ENCODE results near the gene FCHSD2. TPM values are rescaled to one million over a fixed set of nuclear protein-coding genes. Genes with fewer than 3 reads are reported as not detected.
"Not testable (repeated sequence)": the region's sequence is repeated elsewhere in the genome, so short reads cannot be mapped to it uniquely, and the experiment has no call there.

FCHSD2 gene
- total RNA-seq, 2 donors from 2014 or later, result 36.0 to 48.0 TPM

GRCh38 chr11:72998676-72999075 is 143.4 kb downstream of the FCHSD2 start:
- intact Hi-C loops (cut with DNase I), result no loop called here
- DNase-seq (no peak), ATAC-seq (no peak)

- ATAC-seq (no peak), DNase-seq (no peak)
- intact Hi-C loops (cut with DNase I), result no loop called here
These were observed 145.2 kb downstream of the FCHSD2 start for GRCh38 chr11:72996959-72997358.

GRCh38 chr11:72989727-72990126 is 152.4 kb downstream of the FCHSD2 start:
- ATAC-seq, result peak; percentile 69 to 86

GRCh38 chr11:72988821-72989220 is 153.3 kb downstream of the FCHSD2 start:
- ATAC-seq (no peak), DNase-seq (no peak)
- intact Hi-C loops (cut with DNase I), result no loop called here

More at GRCh38 chr11:72989727-72990126, 152.4 kb downstream of the FCHSD2 start:
- intact Hi-C loops (cut with DNase I), result no loop called here
- no peak for DNase-seq

GRCh38 chr11:72985645-72986044 is 156.5 kb downstream of the FCHSD2 start:
- DNase-seq (no peak), ATAC-seq (no peak)
- intact Hi-C loops (cut with DNase I), result no loop called here

- peak in 1 of 2 donors; percentile 81 for ATAC-seq
- intact Hi-C loops (cut with DNase I), result no loop called here
These were observed 157.6 kb downstream of the FCHSD2 start for GRCh38 chr11:72984453-72985077.

GRCh38 chr11:72983560-72983959 is 158.6 kb downstream of the FCHSD2 start:
- intact Hi-C loops (cut with DNase I), result no loop called here
- DNase-seq (no peak), ATAC-seq (no peak)

More at GRCh38 chr11:72984453-72985077, 157.6 kb downstream of the FCHSD2 start:
- no peak for DNase-seq

- ATAC-seq (no peak), DNase-seq (no peak)
- intact Hi-C loops (cut with DNase I), result no loop called here
These were observed 160.0 kb downstream of the FCHSD2 start for GRCh38 chr11:72981971-72982685.

GRCh38 chr11:72981080-72981479 is 161.0 kb downstream of the FCHSD2 start:
- intact Hi-C loops (cut with DNase I), result no loop called here

GRCh38 chr11:72977782-72978181 is 164.3 kb downstream of the FCHSD2 start:
- DNase-seq; intact Hi-C loops (cut with DNase I); ATAC-seq: not testable (repeated sequence)

More at GRCh38 chr11:72981080-72981479, 161.0 kb downstream of the FCHSD2 start:
- DNase-seq, result no peak
- ATAC-seq, result no peak

- ATAC-seq; intact Hi-C loops (cut with DNase I): not testable (repeated sequence)
These were observed 165.6 kb downstream of the FCHSD2 start for GRCh38 chr11:72976522-72976892.

GRCh38 chr11:72975778-72976521 is 166.2 kb downstream of the FCHSD2 start:
- intact Hi-C loops (cut with DNase I), result no loop called here
- ATAC-seq (peak; percentile 61 to 85), DNase-seq (no peak)

More at GRCh38 chr11:72976522-72976892, 165.6 kb downstream of the FCHSD2 start:
- DNase-seq, result not testable (repeated sequence)

- DNase-seq, result no peak
- intact Hi-C loops (cut with DNase I), result no loop called here
- ATAC-seq, result no peak
These were observed 167.5 kb downstream of the FCHSD2 start for GRCh38 chr11:72974487-72975205.

- DNase-seq (no peak), ATAC-seq (peak in 1 of 2 donors; percentile 43)
- intact Hi-C loops (cut with DNase I), result no loop called here
These were observed 169.5 kb downstream of the FCHSD2 start for GRCh38 chr11:72972496-72973128.

GRCh38 chr11:72971192-72971967 is 170.7 kb downstream of the FCHSD2 start:
- intact Hi-C loops (cut with DNase I), result no loop called here
- DNase-seq (no peak), ATAC-seq (no peak)

- intact Hi-C loops (cut with DNase I), result no loop called here
- DNase-seq (no peak), ATAC-seq (no peak)
These were observed 171.5 kb downstream of the FCHSD2 start for GRCh38 chr11:72970557-72971118.

- ATAC-seq (peak in 1 of 2 donors; percentile 13), DNase-seq (no peak)
- intact Hi-C loops (cut with DNase I), result no loop called here
These were observed 172.2 kb downstream of the FCHSD2 start for GRCh38 chr11:72969894-72970335.

GRCh38 chr11:72968390-72968789 is 173.7 kb downstream of the FCHSD2 start:
- ATAC-seq, result no peak
- intact Hi-C loops (cut with DNase I), result no loop called here
- DNase-seq, result no peak
